Nephron progenitor cell (in vitro differentiated cells): ENCODE measurements around the gene TSGA10.
A peak's percentile ranks its signal among the peaks of the same experiment; 100 is the strongest.
"Not testable (repeated sequence)": the region's sequence is repeated elsewhere in the genome, so short reads cannot be mapped to it uniquely, and the experiment has no call there.

Source experiments
- DNase-seq: peaks from one replicate; pipeline ENCODE4 v3.0.0; 2021
- H3K27ac Mint-ChIP-seq: 2 replicates; pipeline ENCODE4 v1.8.0; 2021; ENCODE audit warnings: mild to moderate bottlenecking, moderate library complexity, mixed read lengths
- H3K27me3 Mint-ChIP-seq: 2 replicates; pipeline ENCODE4 v1.8.0; 2021; ENCODE audit warnings: mild to moderate bottlenecking, low read depth, mixed read lengths; ENCODE audit not compliant: poor library complexity
- H3K36me3 Mint-ChIP-seq: 2 replicates; pipeline ENCODE4 v1.8.0; 2021; ENCODE audit warnings: low read depth, mixed read lengths
- H3K4me1 Mint-ChIP-seq: 2 replicates; pipeline ENCODE4 v1.8.0; 2021; ENCODE audit warnings: mixed read lengths
- H3K4me3 Mint-ChIP-seq: 2 replicates; pipeline ENCODE4 v1.8.0; 2021; ENCODE audit warnings: mild to moderate bottlenecking, moderate library complexity, mixed read lengths
- H3K9me3 Mint-ChIP-seq: 2 replicates; pipeline ENCODE4 v1.8.0; 2021; ENCODE audit warnings: mild to moderate bottlenecking, moderate library complexity, mixed read lengths
- CTCF ChIP-seq: fragments of 200-600 bp; sonication (generic); IDR thresholded peaks from 2 replicates; pipeline ENCODE4 v1.5.0; 2021; ENCODE audit warnings: antibody characterized with exemption

TSGA10 gene

GRCh38 chr2:99141110-99142108 is 13.3 kb downstream of the TSGA10 start, which contains the start of gene C2orf15:
Gene C2orf15 (plus strand): TSS chr2:99141707. CDS start chr2:99150559, 8,852 bp downstream.
- DNase-seq = peak; percentile 98
- H3K4me1 Mint-ChIP-seq = peaks cover 24% of the 10 kb centered on the region
- peak within 1 kb of the TSS; percentile 96 for H3K4me3 Mint-ChIP-seq
- H3K9me3 Mint-ChIP-seq = peaks cover 42% of the 10 kb centered on the region
- H3K27me3 Mint-ChIP-seq = peaks cover 17% of the 10 kb centered on the region
- TF ChIP-seq CTCF = no peak
- peak within 1 kb of the TSS; percentile 98 for H3K27ac Mint-ChIP-seq
- peaks cover 53% of the 10 kb centered on the region for H3K36me3 Mint-ChIP-seq

GRCh38 chr2:99140860-99141109 is 14.0 kb downstream of the TSGA10 start:
- Mint-ChIP-seq H3K4me1 (peaks cover 24% of the 10 kb centered on the region), H3K4me3 (peak overlapping the region; percentile 96), H3K36me3 (peaks cover 53% of the 10 kb centered on the region), H3K27me3 (peaks cover 17% of the 10 kb centered on the region), H3K27ac (peak overlapping the region; percentile 85), H3K9me3 (peaks cover 48% of the 10 kb centered on the region)
- no peak for TF ChIP-seq CTCF
- no peak for DNase-seq

- Mint-ChIP-seq H3K27ac (peak overlapping the region; percentile 85), H3K4me1 (peaks cover 24% of the 10 kb centered on the region), H3K36me3 (peaks cover 53% of the 10 kb centered on the region), H3K9me3 (peaks cover 53% of the 10 kb centered on the region), H3K27me3 (peaks cover 19% of the 10 kb centered on the region), H3K4me3 (peak overlapping the region; percentile 96)
- no peak for DNase-seq
- no peak for TF ChIP-seq CTCF
Measured at GRCh38 chr2:99140056-99140859, 14.5 kb downstream of the TSGA10 start.

- Mint-ChIP-seq H3K27me3 (peaks cover 18% of the 10 kb centered on the region), H3K4me1 (peaks cover 24% of the 10 kb centered on the region), H3K9me3 (peaks cover 65% of the 10 kb centered on the region), H3K36me3 (peaks cover 57% of the 10 kb centered on the region), H3K27ac (no peak overlapping the region), H3K4me3 (peak overlapping the region; percentile 13)
- TF ChIP-seq CTCF = no peak
- no peak for DNase-seq
Measured at GRCh38 chr2:99139003-99139402, 15.7 kb downstream of the TSGA10 start.

GRCh38 chr2:99135044-99135556 is 19.6 kb downstream of the TSGA10 start:
- peaks cover 96% of the 10 kb centered on the region for H3K36me3 Mint-ChIP-seq
- H3K4me1 Mint-ChIP-seq, H3K27ac Mint-ChIP-seq, H3K27me3 Mint-ChIP-seq, H3K4me3 Mint-ChIP-seq, DNase-seq: not testable (repeated sequence)
- peaks cover 97% of the 10 kb centered on the region for H3K9me3 Mint-ChIP-seq

GRCh38 chr2:99127981-99128380 is 26.8 kb downstream of the TSGA10 start:
- no peak for DNase-seq
- H3K4me3 Mint-ChIP-seq = no peak overlapping the region
- H3K36me3 Mint-ChIP-seq = peaks cover 99% of the 10 kb centered on the region
- H3K4me1 Mint-ChIP-seq = peaks cover 6% of the 10 kb centered on the region
- H3K27me3 Mint-ChIP-seq = no peaks in the 10 kb centered on the region
- H3K27ac Mint-ChIP-seq = no peak overlapping the region
- H3K9me3 Mint-ChIP-seq = peaks cover 94% of the 10 kb centered on the region
- no peak for TF ChIP-seq CTCF
